Peyer's patch (tissue), 4 donors: Measurements from ENCODE around the gene RPLP2. TPM values are rescaled to one million over a fixed set of nuclear protein-coding genes. Genes with fewer than 3 reads are reported as not detected.

Experiments used
- DNase-seq, 3 donors: peaks; one replicate each; pipeline ENCODE4 v3.0.0-alpha.2; 2017 to 2019
- H3K27ac ChIP-seq, 4 donors: fragments of 200-600 bp; sonication (generic); one replicate each; pipeline ENCODE4 v1.5.1; 2016 to 2019
- H3K27me3 ChIP-seq, 2 donors: fragments of 200-600 bp; sonication (generic); one replicate each; pipeline ENCODE4 v1.5.1; 2019
- H3K36me3 ChIP-seq, 3 donors: fragments of 200-600 bp; sonication (generic); one replicate each; pipeline ENCODE4 v1.5.1; 2016 to 2019
- H3K4me1 ChIP-seq, 4 donors: fragments of 200-600 bp; sonication (generic); one replicate each; pipeline ENCODE4 v1.5.1; 2016 to 2019
- H3K4me3 ChIP-seq, 4 donors: fragments of 200-600 bp; sonication (generic); 1 replicate in 3 of 4; 2 replicates in 1 of 4; pipeline ENCODE4 v1.5.1; 2016 to 2019; ENCODE audit warnings: mild to moderate bottlenecking in 1 of 4
- H3K9me3 ChIP-seq, 4 donors: fragments of 200-600 bp; sonication (generic); one replicate each; pipeline ENCODE4 v1.5.1; 2016 to 2019; ENCODE audit warnings: mild to moderate bottlenecking in 1 of 4
- POLR2A ChIP-seq, 2 donors: fragments of 450-650 bp; IDR thresholded peaks; one replicate each; pipeline ENCODE4 v1.5.1; 2017; ENCODE audit warnings: antibody characterized with exemption in 2 of 2, mild to moderate bottlenecking in 2 of 2, moderate library complexity in 2 of 2
- total RNA-seq, 4 donors: library from RNA; depleted of rRNA; stranded (reverse); fragments of >200 nt; gene quantifications; one replicate each; pipeline ENCODE4 v1.1.0, GENCODE V29; 2016
- TF ChIP-seq, protein P1 (sequence below), 6 experiments: fragments of 450-650 bp in 4 of 6; fragments of 200-600 bp in 2 of 6; sonication (generic) in 1 of 6; IDR thresholded peaks; one replicate each; pipeline ENCODE4 v1.5.1; 2017 to 2019; ENCODE audit warnings: antibody characterized with exemption in 6 of 6, mild to moderate bottlenecking in 3 of 6, moderate library complexity in 1 of 6

RPLP2 gene
- total RNA-seq, 4 donors from 2014 or later, result 261 to 1,717 (median 510) TPM

DNA sequence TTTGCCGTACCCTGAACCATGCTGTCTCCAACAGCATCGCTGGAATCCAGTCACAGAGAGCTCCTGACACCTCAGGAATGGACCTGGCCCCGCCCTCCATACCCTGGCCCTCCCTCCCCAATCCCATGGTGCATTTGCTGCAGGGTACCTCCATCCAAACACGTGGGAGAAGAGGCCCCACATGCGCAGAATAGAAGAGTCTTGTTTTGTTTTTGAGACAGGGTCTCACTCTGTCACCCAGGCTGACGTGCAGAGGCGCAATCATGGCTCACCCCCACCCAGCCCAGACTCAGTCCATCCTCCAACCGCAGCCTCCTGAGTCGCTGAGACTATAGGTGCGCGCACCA is 6.6 kb downstream of the RPLP2 start:
- no peak for TF ChIP-seq POLR2A (IDR thresholded peaks at IDR 0.05)
- TF ChIP-seq, protein P1, sequence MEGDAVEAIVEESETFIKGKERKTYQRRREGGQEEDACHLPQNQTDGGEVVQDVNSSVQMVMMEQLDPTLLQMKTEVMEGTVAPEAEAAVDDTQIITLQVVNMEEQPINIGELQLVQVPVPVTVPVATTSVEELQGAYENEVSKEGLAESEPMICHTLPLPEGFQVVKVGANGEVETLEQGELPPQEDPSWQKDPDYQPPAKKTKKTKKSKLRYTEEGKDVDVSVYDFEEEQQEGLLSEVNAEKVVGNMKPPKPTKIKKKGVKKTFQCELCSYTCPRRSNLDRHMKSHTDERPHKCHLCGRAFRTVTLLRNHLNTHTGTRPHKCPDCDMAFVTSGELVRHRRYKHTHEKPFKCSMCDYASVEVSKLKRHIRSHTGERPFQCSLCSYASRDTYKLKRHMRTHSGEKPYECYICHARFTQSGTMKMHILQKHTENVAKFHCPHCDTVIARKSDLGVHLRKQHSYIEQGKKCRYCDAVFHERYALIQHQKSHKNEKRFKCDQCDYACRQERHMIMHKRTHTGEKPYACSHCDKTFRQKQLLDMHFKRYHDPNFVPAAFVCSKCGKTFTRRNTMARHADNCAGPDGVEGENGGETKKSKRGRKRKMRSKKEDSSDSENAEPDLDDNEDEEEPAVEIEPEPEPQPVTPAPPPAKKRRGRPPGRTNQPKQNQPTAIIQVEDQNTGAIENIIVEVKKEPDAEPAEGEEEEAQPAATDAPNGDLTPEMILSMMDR (IDR thresholded peaks at IDR 0.05), result no peak
- H3K27ac ChIP-seq, result no peak overlapping the region
- no peak overlapping the region for H3K4me3 ChIP-seq
- DNase-seq, result no peak
- H3K27me3 ChIP-seq, result no peaks in the 10 kb centered on the region
- peaks cover 6 to 20% (median 16%) of the 10 kb centered on the region in 4 donors for H3K4me1 ChIP-seq
- peaks cover 0 to 24% (median 0%) of the 10 kb centered on the region in 3 donors for H3K36me3 ChIP-seq
- H3K9me3 ChIP-seq, result no peaks in the 10 kb centered on the region

DNA sequence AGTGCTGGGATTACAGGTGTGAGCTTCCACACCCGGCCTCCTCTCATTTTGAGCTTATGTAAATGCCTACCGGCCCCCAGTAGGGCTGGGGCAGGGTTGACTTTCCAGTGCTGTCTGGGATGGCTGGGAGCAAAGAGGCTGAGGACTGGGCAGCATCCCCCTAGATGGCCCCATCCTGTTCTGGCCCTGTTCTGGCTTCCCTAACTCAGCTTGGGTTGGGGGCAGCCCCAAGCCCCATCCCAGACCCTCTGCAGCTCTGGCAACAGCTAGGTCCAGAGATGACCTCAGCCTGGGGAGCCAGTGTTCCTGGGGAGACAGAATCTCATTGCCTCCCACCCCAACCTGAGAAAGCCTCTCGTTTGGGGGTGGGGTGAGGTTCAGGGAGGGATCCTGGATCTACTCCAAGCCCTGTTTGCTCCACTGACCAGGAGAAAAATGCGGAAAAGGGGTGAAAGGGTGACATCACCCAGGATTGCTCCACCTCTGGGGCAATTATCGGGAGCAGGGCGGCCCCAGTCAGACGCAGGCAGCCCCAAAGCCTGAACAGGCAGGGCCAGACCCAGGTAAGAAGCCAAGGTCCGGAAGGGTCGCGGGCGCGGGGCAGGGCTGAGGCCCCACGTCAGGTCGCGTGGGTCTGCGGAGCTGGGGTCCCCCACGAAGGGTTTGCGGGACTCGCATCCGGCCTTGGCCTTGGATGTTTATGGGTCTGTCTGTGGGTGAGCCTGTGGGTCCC is 8.8 kb downstream of the RPLP2 start, which contains the start of gene PNPLA2:
Gene PNPLA2 (plus strand): TSS at position 519 of the 733 bp plus-strand sequence. CDS start 805 bp downstream, outside the sequence.
- Histone ChIP-seq H3K27ac (peak within 1 kb of the TSS; percentile 96 to 98 (median 96)), H3K27me3 (no peaks in the 10 kb centered on the region), H3K9me3 (no peaks in the 10 kb centered on the region), H3K36me3 (peaks cover 0 to 19% (median 0%) of the 10 kb centered on the region in 3 donors), H3K4me1 (peaks cover 5 to 29% (median 18%) of the 10 kb centered on the region in 4 donors), H3K4me3 (peak within 1 kb of the TSS; percentile 75 to 97 (median 80))
- DNase-seq, result peak in 2 of 3 donors; percentile 79 to 86
- TF ChIP-seq, protein P1 (IDR thresholded peaks at IDR 0.05), result no peak
- peak; percentile 85 to 88 for TF ChIP-seq POLR2A (IDR thresholded peaks at IDR 0.05)

DNA sequence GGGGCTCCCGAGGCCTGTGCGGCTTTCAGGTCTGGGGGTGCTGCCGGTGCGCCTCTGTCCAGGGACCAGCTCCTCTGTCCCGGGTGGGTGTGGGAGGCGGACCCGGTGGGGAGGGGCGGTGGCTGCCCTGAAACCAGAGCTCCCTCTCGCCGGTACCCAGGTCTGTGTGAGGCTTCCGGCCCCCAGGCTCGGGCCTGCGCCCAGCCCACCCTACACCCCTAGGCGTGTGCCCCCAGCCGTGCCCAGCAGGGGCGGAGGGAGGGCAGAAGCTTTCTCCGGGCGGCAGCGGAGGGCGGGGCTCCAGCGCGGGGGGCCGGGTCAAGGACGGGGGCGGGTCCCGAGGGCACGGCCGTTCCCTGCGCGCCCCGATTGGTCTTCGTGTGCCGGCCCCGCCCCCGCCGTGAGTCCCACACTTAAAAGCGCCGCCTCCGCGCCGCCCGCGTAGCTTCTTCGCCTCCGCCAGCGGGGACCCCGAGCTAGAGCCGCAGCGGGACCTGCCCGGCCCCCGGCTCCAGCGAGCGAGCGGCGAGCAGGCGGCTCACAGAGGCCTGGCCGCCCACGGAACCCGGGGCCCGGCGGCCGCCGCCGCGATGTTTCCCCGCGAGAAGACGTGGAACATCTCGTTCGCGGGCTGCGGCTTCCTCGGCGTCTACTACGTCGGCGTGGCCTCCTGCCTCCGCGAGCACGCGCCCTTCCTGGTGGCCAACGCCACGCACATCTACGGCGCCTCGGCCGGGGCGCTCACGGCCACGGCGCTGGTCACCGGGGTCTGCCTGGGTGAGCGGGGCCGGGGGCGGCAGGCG is 9.6 kb downstream of the RPLP2 start:
- Histone ChIP-seq H3K27me3 (no peaks in the 10 kb centered on the region), H3K36me3 (peaks cover 0 to 25% (median 0%) of the 10 kb centered on the region in 3 donors), H3K4me1 (peaks cover 5 to 29% (median 18%) of the 10 kb centered on the region in 4 donors), H3K4me3 (peak overlapping the region; percentile 75 to 97 (median 80)), H3K27ac (peak overlapping the region; percentile 96 to 98 (median 96)), H3K9me3 (no peaks in the 10 kb centered on the region)
- DNase-seq, result peak; percentile 94 to 97 (median 95)
- TF ChIP-seq POLR2A (IDR thresholded peaks at IDR 0.05), result peak; percentile 89 to 92
- TF ChIP-seq, protein P1 (IDR thresholded peaks at IDR 0.05), result peak in 4 of 6 experiments; percentile 24 to 47 (median 42)

DNA sequence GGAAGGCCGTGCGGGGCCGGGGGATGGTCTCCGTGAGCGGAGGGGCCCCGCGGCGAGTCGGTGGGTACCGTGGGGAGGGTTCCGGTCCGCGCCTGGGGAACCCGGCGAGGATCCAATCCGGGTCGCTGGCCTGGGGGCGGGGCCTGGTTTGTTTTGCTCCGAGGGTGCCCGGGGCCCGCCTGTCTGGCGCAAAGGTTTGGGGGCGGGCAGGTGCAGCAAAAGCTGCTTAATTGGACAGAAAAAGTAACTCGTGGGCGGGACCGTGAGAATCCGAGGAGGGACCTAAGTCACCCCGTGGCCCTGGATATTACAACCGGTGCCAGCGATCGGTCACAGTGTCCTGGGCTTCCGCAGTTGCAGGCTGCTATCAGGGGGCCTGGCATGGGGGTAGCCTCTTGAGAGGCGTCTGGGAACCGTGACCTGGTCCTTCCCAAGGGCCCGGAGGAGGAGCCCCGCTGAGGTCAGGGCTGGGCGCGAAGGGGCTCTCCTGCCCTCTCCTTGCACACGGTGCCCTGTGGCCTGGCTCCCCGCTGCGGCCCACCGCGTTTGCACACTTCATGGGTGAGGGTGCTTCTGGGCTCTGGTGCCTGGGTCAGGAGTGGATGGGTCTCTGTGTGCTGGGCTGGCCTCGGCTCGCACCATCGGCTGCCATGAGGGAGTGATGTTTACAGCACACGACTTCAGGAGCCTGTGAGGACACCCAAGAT is 10.3 kb downstream of the RPLP2 start:
- TF ChIP-seq, protein P1 (IDR thresholded peaks at IDR 0.05), result no peak
- TF ChIP-seq POLR2A (IDR thresholded peaks at IDR 0.05), result peak; percentile 87 to 90
- no peaks in the 10 kb centered on the region for H3K27me3 ChIP-seq
- H3K9me3 ChIP-seq, result no peaks in the 10 kb centered on the region
- H3K27ac ChIP-seq, result peak overlapping the region; percentile 96 to 98 (median 96)
- peak; percentile 96 to 98 (median 98) for DNase-seq
- peaks cover 5 to 31% (median 18%) of the 10 kb centered on the region in 4 donors for H3K4me1 ChIP-seq
- peaks cover 0 to 32% (median 0%) of the 10 kb centered on the region in 3 donors for H3K36me3 ChIP-seq
- peak overlapping the region; percentile 75 to 97 (median 80) for H3K4me3 ChIP-seq
